K562 (cell line): ENCODE measurements around the gene RRAS. TPM values are rescaled to one million over a fixed set of nuclear protein-coding genes. Genes with fewer than 3 reads are reported as not detected.
"Not testable (repeated sequence)": the region's sequence is repeated elsewhere in the genome, so short reads cannot be mapped to it uniquely, and the experiment has no call there.

ENCODE experiments used
- ATAC-seq: fragments of 200-7000 bp; cut with Tn5 transposase; 3 replicates; pipeline ENCODE4 v1.9.1; 2020; ENCODE audit warnings: moderate library complexity
- BruUV-seq: library from RNA; stranded (reverse); fragments of 400-500 nt; replicated peaks from 2 replicates; lab custom pipeline; 2021; lab: Mats Ljungman, UMichigan
- CTCF ChIA-PET: fragments of 300-600 bp; formaldehyde crosslinking; extraction: SDS; loops from one replicate; lab custom pipeline; 2021; ENCODE audit warnings: low intra/inter-chr PET ratio; lab: Yijun Ruan, JAX
- POLR2A ChIA-PET: fragments of 300-600, 350-650 bp; sonication (Branson Sonifier 250); formaldehyde crosslinking; extraction: SDS; loops from one replicate; lab custom pipeline; 2021; ENCODE audit warnings: antibody characterized with exemption, inconsistent platforms; lab: Yijun Ruan, JAX
- DNase-seq, 4 experiments: peaks; one replicate each; pipeline versions ENCODE4 v3.0.0 to v3.0.0-alpha.2; 2011 to 2018; ENCODE audit warnings: low spot score in 3 of 4, mixed read lengths in 3 of 4; ENCODE audit errors: extremely low read depth in 1 of 4
- FAIRE-seq: peaks from 2 replicates; lab custom pipeline; 2011; peaks lifted over from hg19 to GRCh38; lab: Jason Lieb, UNC
- H2AFZ ChIP-seq: 2 replicates; pipeline ENCODE4 v1.6.0; 2011; ENCODE audit warnings: low read depth, low read length, control low read depth, inconsistent platforms
- H3K27ac ChIP-seq: fragments of 200-600 bp; 3 replicates; pipeline ENCODE4 v1.8.0; 2011; ENCODE audit warnings: low read depth, mild to moderate bottlenecking, control low read depth, inconsistent platforms, low read length, moderate library complexity, mixed read lengths; ENCODE audit errors: extremely low read depth
- H3K27me3 ChIP-seq, 2 experiments: fragments of 300-600 bp in 1 of 2; 2 replicates in 1 of 2; 3 replicates in 1 of 2; pipeline versions ENCODE4 v1.6.0 to v1.8.0; 2011; ENCODE audit warnings: inconsistent platforms in 2 of 2, low read length in 2 of 2, mild to moderate bottlenecking in 1 of 2, mixed read lengths in 1 of 2, moderate library complexity in 1 of 2; ENCODE audit not compliant: control insufficient read depth in 2 of 2, insufficient read depth in 2 of 2
- H3K36me3 ChIP-seq: fragments of 300-600 bp; 3 replicates; pipeline ENCODE4 v1.8.0; 2011; ENCODE audit warnings: mild to moderate bottlenecking, low read length, inconsistent platforms; ENCODE audit not compliant: control insufficient read depth, insufficient read depth
- H3K4me1 ChIP-seq, 2 experiments: fragments of 200-600 bp in 1 of 2; replicated peaks in 1 of 2; 2 replicates in 1 of 2; 3 replicates in 1 of 2; pipeline versions ENCODE4 v1.5.1 to v1.8.0; 2011; ENCODE audit warnings: inconsistent platforms in 2 of 2, low read length in 2 of 2, mild to moderate bottlenecking in 1 of 2, mixed read lengths in 1 of 2, moderate library complexity in 1 of 2; ENCODE audit not compliant: control insufficient read depth in 2 of 2, insufficient read depth in 2 of 2
- H3K4me2 ChIP-seq: 2 replicates; pipeline ENCODE4 v1.6.1; 2011; ENCODE audit warnings: low read length, control low read depth, inconsistent platforms, mixed read lengths; ENCODE audit not compliant: insufficient read depth
- H3K4me3 ChIP-seq: fragments of 200-600 bp; sonication (generic), shearing (Covaris generic); 2 replicates; pipeline ENCODE4 v1.5.1; 2016; ENCODE audit warnings: control low read depth, inconsistent platforms
- H3K79me2 ChIP-seq: fragments of 200-600 bp; 3 replicates; pipeline ENCODE4 v1.8.0; 2011; ENCODE audit warnings: low read length, inconsistent platforms; ENCODE audit not compliant: control insufficient read depth, insufficient read depth
- H3K9ac ChIP-seq, 2 experiments: 2 replicates each; pipeline versions ENCODE4 v1.6.0 to v1.6.1; 2011; ENCODE audit warnings: low read depth in 2 of 2, low read length in 2 of 2, control low read depth in 1 of 2, inconsistent platforms in 1 of 2, mild to moderate bottlenecking in 1 of 2, mixed read lengths in 1 of 2; ENCODE audit not compliant: insufficient read depth in 1 of 2
- H3K9me1 ChIP-seq: one replicate; pipeline ENCODE4 v1.6.0; 2011; ENCODE audit warnings: inconsistent platforms, mild to moderate bottlenecking, low read length, moderate library complexity; ENCODE audit not compliant: control insufficient read depth, insufficient read depth
- H3K9me3 ChIP-seq: replicated peaks from 2 replicates; pipeline ENCODE4 v1.5.1; 2011; ENCODE audit warnings: low read depth, low read length, inconsistent platforms; ENCODE audit not compliant: control insufficient read depth, insufficient read depth
- H4K20me1 ChIP-seq: replicated peaks from 2 replicates; pipeline ENCODE4 v1.6.1; 2011; ENCODE audit warnings: low read length, inconsistent platforms, mixed read lengths; ENCODE audit not compliant: control insufficient read depth, insufficient read depth
- CEBPB ChIP-seq: fragments of 450-650 bp; IDR thresholded peaks from 2 replicates; pipeline ENCODE4 v1.6.1; 2016; ENCODE audit warnings: missing genetic modification characterization, missing compliant biosample characterization
- CEBPG ChIP-seq, 3 experiments: fragments of 200-800 bp in 1 of 3; sonication (Bioruptor generic) in 1 of 3; sonication (generic) in 1 of 3; formaldehyde crosslinking in 1 of 3; IDR thresholded peaks in 2 of 3; conservative IDR thresholded peaks in 1 of 3; 2 replicates each; pipeline versions ENCODE4 v1.6.1 to v1.8.0; 2016 to 2022; ENCODE audit warnings: missing compliant biosample characterization in 2 of 3, missing genetic modification characterization in 2 of 3, mild to moderate bottlenecking in 1 of 3, missing genetic modification reagents in 1 of 3
- KDM1A ChIP-seq, 2 experiments: fragments of 450-650 bp; IDR thresholded peaks; 2 replicates each; pipeline ENCODE4 v1.6.1; 2016; ENCODE audit warnings: mild to moderate bottlenecking in 2 of 2
- RCOR1 ChIP-seq, 2 experiments: IDR thresholded peaks; 2 replicates each; pipeline ENCODE4 v1.6.1; 2012; ENCODE audit warnings: low read depth in 2 of 2, low read length in 2 of 2, borderline replicate concordance in 1 of 2, improper control_type of control experiment in 1 of 2
- WGBS: fragments of 100-300 bp; shearing (Covaris generic); methylation state at CpG from one replicate; pipeline ENCODE4 v1.1.6; 2016; ENCODE audit warnings: low coverage, mixed read lengths; ENCODE audit not compliant: insufficient coverage; ENCODE audit errors: missing lambda C conversion rate; 5-methylcytosine and 5-hydroxymethylcytosine counted together
- in situ Hi-C: fragments of 300-500 bp; cut with MboI; formaldehyde crosslinking; loops from 4 replicates; pipeline ENCODE4 v1.15.0; 2018; ENCODE audit warnings: inconsistent platforms, mixed read lengths
- intact Hi-C: fragments of 100-400 bp; cut with micrococcal nuclease; formaldehyde crosslinking; loops from 2 replicates; pipeline ENCODE4 v1.14.2; 2022
- polyA plus RNA-seq, 8 experiments: library from polyadenylated mRNA; depleted of rRNA in 4 of 8; stranded (reverse) in 5 of 8; unstranded in 3 of 8; fragments of >200 nt; fragmentation: Nextera tagmentation in 2 of 8; fragmentation: Illumina TruSeq in 1 of 8; extraction: Ambion mirVana in 2 of 8; extraction: Trizol in 1 of 8; gene quantifications; 2 replicates each; pipeline versions ENCODE4 v1.2.1 to v1.2.3, GENCODE V29; 2011 to 2014; ENCODE audit warnings: inconsistent platforms in 1 of 8, missing spikeins in 1 of 8
- total RNA-seq, 7 experiments: library from RNA; depleted of rRNA in 6 of 7; stranded (reverse); fragments of >200 nt in 6 of 7; fragmentation: Illumina TruSeq in 2 of 7; extraction: Trizol in 2 of 7; gene quantifications; 2 replicates each; pipeline versions ENCODE4 v1.2.1 to v1.2.3, GENCODE V29; 2011 to 2021; ENCODE audit warnings: low replicate concordance in 1 of 7

Gene RRAS
- total and polyA plus RNA-seq, 9 of the 15 experiments (the other 6 are each of a cell fraction or from before 2014, with no cell fraction given) = 0.70 to 17.3 (median 8.2) TPM

- WGBS = 85% methylated on average over 13 of the region's 13 CpGs
- H3K9ac ChIP-seq; TF ChIP-seq CEBPG (CRISPR knock-in tag; IDR thresholded peaks at IDR 0.05): not testable (repeated sequence)
- TF ChIP-seq RCOR1 (IDR thresholded peaks at IDR 0.05; ENCODE audit: borderline replicate concordance in 1 of 2, low read depth in 2 of 2, low read length in 2 of 2) (0 out of 4 replicates have a peak, but pooled peaks of 1 of the 2 experiments have one; percentile 6), CEBPB (tag) (peak; percentile 42; the same call in 1 of the 2 replicates), KDM1A (IDR thresholded peaks at IDR 0.05) (peak; percentile 86 to 90), CEBPG (tag; conservative IDR thresholded peaks at IDR 0.05 in 1 of 2, IDR thresholded peaks at IDR 0.05 in 1 of 2) (0 out of 4 replicates have a peak, but pooled peaks of 1 of the 2 experiments have one; percentile 17)
- TF ChIP-seq, all 486 proteins: peak for 4; not testable (repeated sequence) for 482
- H3K9me1 ChIP-seq, H3K79me2 ChIP-seq, H3K4me1 ChIP-seq, BruUV-seq, H3K4me3 ChIP-seq, ATAC-seq, CTCF ChIA-PET, H2AFZ ChIP-seq, FAIRE-seq, H3K9me3 ChIP-seq, in situ Hi-C loops, H3K27ac ChIP-seq, intact Hi-C loops, H3K27me3 ChIP-seq, DNase-seq, H3K4me2 ChIP-seq, H4K20me1 ChIP-seq: not testable (repeated sequence)
- H3K36me3 ChIP-seq = peaks cover 70% of the 10 kb centered on the region; the same call in 1 of the 3 replicates
- POLR2A ChIA-PET = interaction anchor here (0.6 to 1.0 kb wide), 3 partner anchors 25 to 153 kb away, joined by 3 read pairs; no protein-coding TSS in a partner anchor
Measured at GRCh38 chr19:49617860-49618259, 22.1 kb downstream of the RRAS start.
